GM13976 (cell line): Measurements from ENCODE around the gene CAPG.
A peak's percentile ranks its signal among the peaks of the same experiment; 100 is the strongest.

Experiments used
- DNase-seq: peaks from one replicate; pipeline ENCODE4 v3.0.0; 2012; ENCODE audit warnings: low spot score
- CTCF ChIP-seq: IDR thresholded peaks from 2 replicates; pipeline ENCODE4 v1.5.1; 2012; ENCODE audit warnings: borderline replicate concordance, mild to moderate bottlenecking; ENCODE audit not compliant: insufficient read depth; ENCODE audit errors: extremely low read depth, missing control alignments, control extremely low read depth
- in situ Hi-C: fragments of 300-500 bp; cut with MboI; formaldehyde crosslinking; loops from one replicate; pipeline ENCODE4 v1.12.0; 2022; ENCODE audit warnings: low sequenced_read_pairs, mixed read lengths, inconsistent platforms; ENCODE audit not compliant: unreplicated experiment

Gene CAPG

GRCh38 chr2:85421260-85422071 lies 11.3 kb upstream of the CAPG start:
- TF ChIP-seq CTCF = no peak
- DNase-seq = no peak
- in situ Hi-C loops = loop anchor here (5.0 kb wide), 1 partner anchor 136 kb away; no protein-coding TSS in a partner anchor

GRCh38 chr2:85420536-85421259 lies 10.5 kb upstream of the CAPG start:
- peak; percentile 99 for TF ChIP-seq CTCF
- in situ Hi-C loops = loop anchor here (5.0 kb wide), 1 partner anchor 137 kb away; no protein-coding TSS in a partner anchor

GRCh38 chr2:85419009-85419675 lies 9.0 kb upstream of the CAPG start:
- no peak for TF ChIP-seq CTCF
- DNase-seq = no peak
- in situ Hi-C loops = no loop called here

More at GRCh38 chr2:85420536-85421259, 10.5 kb upstream of the CAPG start:
- peak; percentile 91 for DNase-seq

- in situ Hi-C loops = no loop called here
- DNase-seq = peak; percentile 95
- TF ChIP-seq CTCF = no peak
Observed at GRCh38 chr2:85418132-85419008, 8.2 kb upstream of the CAPG start, which contains the start of gene SH2D6. SH2D6 (plus strand) TSS chr2:85418714; CDS start chr2:85429466, 10,752 bp downstream.

GRCh38 chr2:85415980-85416650 lies 5.9 kb upstream of the CAPG start:
- no peak for DNase-seq
- TF ChIP-seq CTCF = no peak
- in situ Hi-C loops = no loop called here
